Amniotic epithelial cell (primary cell): Measurements from ENCODE around the gene PSMB5.

Source experiments
- DNase-seq: peaks from one replicate; pipeline ENCODE4 v3.0.0-alpha.2; 2010; ENCODE audit warnings: low read depth

Gene PSMB5

DNA sequence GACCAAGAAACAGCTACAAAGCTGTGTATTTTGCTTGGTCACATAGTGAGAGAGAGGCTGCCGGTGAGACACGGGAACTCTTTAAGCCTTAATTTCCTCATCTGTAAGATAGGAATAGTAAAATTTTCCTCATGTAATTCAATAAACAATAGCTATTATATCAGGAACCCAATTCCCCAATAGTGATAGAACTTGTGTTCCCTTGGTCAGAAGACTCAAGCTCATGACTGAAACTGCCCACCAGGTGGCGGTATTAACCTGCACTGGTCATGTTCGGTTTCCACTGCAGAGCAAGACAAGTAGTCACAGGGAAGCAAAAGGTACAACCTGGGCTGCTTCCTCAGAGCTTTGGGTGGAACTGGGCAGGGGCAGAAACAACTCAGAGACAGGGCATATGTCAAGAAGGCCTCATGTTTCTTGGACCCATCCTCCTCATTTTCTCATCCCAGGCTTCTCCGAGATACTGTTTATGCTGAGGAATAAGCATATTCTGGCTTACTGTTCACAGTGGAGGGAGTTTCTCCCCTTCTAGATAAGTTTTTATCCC lies 48.1 kb downstream of the PSMB5 start:
- peak; percentile 80 for DNase-seq

GRCh38 chr14:22985894-22986507 lies 48.7 kb downstream of the PSMB5 start:
- DNase-seq, result no peak

DNA sequence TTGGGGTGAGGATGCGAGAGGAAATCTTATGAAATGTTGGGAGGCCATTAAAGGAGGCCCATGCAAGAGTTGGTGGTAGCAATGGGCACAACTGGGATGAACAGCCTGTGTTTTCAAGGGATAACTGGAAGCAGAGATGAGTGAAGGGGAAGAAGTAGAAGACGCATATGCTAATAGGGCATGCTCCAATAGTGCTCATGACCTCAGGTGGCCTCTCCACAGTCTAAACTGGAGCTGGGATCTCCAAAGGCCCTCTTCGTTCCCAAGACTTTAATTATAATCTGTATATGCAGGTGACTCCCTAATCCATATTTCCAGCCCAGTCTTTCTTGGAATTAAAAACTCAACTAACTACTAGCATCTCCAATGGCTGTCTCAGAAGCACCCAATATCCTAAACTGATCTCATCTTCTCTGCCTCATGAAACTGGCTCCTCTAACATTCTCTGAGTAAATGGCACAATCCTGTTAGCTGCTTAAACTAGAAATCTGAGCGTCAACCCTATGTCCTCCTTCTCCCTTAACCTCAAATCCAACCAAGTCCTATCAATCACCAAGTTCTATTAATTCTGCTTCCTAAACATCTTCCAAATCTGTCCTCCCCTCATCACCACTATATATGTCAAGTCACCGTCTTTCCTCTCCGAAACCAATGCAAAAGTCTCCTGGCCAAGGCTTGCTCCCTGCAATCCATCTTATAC lies 49.6 kb downstream of the PSMB5 start:
- DNase-seq, result no peak

GRCh38 chr14:22982477-22983245 lies 52.0 kb downstream of the PSMB5 start, which contains the start of gene AJUBA:
Gene AJUBA, minus strand, starts transcription at chr14:22982551. Its CDS starts 285 bp downstream, at chr14:22982266.
- DNase-seq, result peak; percentile 91

GRCh38 chr14:22981876-22982476 lies 52.7 kb downstream of the PSMB5 start:
- DNase-seq, result no peak

GRCh38 chr14:22981090-22981875 lies 53.4 kb downstream of the PSMB5 start:
- DNase-seq, result no peak

GRCh38 chr14:22980672-22981089 lies 54.0 kb downstream of the PSMB5 start:
- DNase-seq, result peak; percentile 51

GRCh38 chr14:22979748-22980392 lies 54.8 kb downstream of the PSMB5 start:
- peak; percentile 15 for DNase-seq

GRCh38 chr14:22978981-22979671 lies 55.6 kb downstream of the PSMB5 start:
- no peak for DNase-seq

- peak; percentile 7 for DNase-seq
Measured at GRCh38 chr14:22978487-22978837, 56.2 kb downstream of the PSMB5 start.

DNA sequence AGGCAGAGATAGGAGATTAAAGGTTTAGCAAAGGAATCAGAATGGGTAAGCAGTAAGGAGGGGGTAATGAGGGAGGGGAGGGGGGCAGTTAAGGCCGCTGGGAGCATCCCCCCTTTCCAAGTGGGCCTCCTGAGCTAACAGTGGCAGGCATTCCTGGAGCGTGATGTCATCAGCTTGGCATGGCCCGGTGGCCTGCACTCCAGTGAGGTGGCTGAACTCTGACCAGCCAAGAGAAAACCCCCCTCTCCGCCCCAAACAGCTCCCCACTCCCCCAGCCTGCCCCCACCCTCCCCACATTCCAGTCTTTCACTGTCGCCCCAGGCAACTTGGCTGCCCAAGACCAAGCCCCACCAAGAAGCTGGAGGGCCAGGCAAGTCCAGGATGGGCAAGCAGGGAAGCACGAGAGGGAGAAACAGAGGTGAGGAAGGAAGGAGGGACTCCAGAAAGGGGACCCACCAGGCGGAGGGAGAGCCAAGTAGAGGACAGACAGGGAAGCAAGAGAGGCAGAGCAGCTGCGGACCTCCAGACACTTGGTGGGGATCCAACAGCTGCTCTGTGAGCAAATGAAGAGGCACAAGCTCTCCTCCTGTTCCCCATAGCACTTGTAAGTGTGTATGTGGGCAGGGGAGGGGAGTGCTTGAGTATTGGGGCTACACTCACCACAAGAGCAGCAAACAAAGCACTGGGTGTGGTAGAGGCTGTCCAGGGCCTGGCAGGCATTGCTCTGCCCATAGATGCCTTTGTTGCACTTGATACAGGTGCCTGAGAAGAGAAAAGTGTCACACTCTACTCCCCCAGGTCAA lies 56.8 kb downstream of the PSMB5 start:
- DNase-seq, result peak; percentile 98

GRCh38 chr14:22977434-22977683 lies 57.3 kb downstream of the PSMB5 start:
- DNase-seq, result no peak

GRCh38 chr14:22976620-22977433 lies 57.9 kb downstream of the PSMB5 start:
- peak; percentile 41 for DNase-seq
